ENCODE results near the gene DVL2.

The DVL2 gene

GRCh38 chr17:7179317-7180254, 54.7 kb downstream of the DVL2 start, which contains the start of gene ASGR1:
TSS of gene ASGR1 (minus strand) at chr17:7179370. CDS start at chr17:7178563, 807 bp downstream.
- Histone ChIP-seq H3K9ac (ENCODE audit: low read length) (no peak within 1 kb of the TSS), H3K4me3 (ENCODE audit: insufficient read depth, low read length, poor library complexity, severe bottlenecking) (no peak within 1 kb of the TSS), H3K27me3 (ENCODE audit: low read length) (no peaks in the 10 kb centered on the region), H3K9me2 (replicated peaks; ENCODE audit: insufficient read depth, low read length) (no peaks in the 10 kb centered on the region), H3K9me3 (ENCODE audit: insufficient read depth, low read length) (peaks cover 5% of the 10 kb centered on the region; the same call in 1 of the 2 replicates), H3K79me2 (ENCODE audit: insufficient read depth, low read length) (no peaks in the 10 kb centered on the region), H4K20me1 (ENCODE audit: low read depth, low read length) (no peaks in the 10 kb centered on the region), H3K36me3 (ENCODE audit: low read length) (no peaks in the 10 kb centered on the region), H3K4me2 (ENCODE audit: low read depth, low read length, poor library complexity, severe bottlenecking) (no peak within 1 kb of the TSS), H3F3A (ENCODE audit: insufficient read depth) (no peaks in the 10 kb centered on the region), H3K27ac (ENCODE audit: low read depth, low read length) (no peak within 1 kb of the TSS), H2AFZ (ENCODE audit: low read depth, low read length, severe bottlenecking) (no peak within 1 kb of the TSS)
- no peak for TF ChIP-seq EZH2phosphoT487 (conservative IDR thresholded peaks at IDR 0.05; ENCODE audit: low read length)
- no peak for TF ChIP-seq CTCF (IDR thresholded peaks at IDR 0.05; ENCODE audit: insufficient read depth, low read length, poor library complexity, severe bottlenecking)

GRCh38 chr17:7178973-7179316, 55.4 kb downstream of the DVL2 start:
- Histone ChIP-seq H2AFZ (ENCODE audit: low read depth, low read length, severe bottlenecking) (no peak overlapping the region), H3K9me2 (replicated peaks; ENCODE audit: insufficient read depth, low read length) (no peaks in the 10 kb centered on the region), H3K9ac (ENCODE audit: low read length) (no peak overlapping the region), H3K27me3 (ENCODE audit: low read length) (no peaks in the 10 kb centered on the region), H3K36me3 (ENCODE audit: low read length) (no peaks in the 10 kb centered on the region), H3K27ac (ENCODE audit: low read depth, low read length) (no peak overlapping the region), H3K9me3 (ENCODE audit: insufficient read depth, low read length) (peaks cover 5% of the 10 kb centered on the region; the same call in 1 of the 2 replicates), H3K79me2 (ENCODE audit: insufficient read depth, low read length) (no peaks in the 10 kb centered on the region), H4K20me1 (ENCODE audit: low read depth, low read length) (no peaks in the 10 kb centered on the region), H3K4me2 (ENCODE audit: low read depth, low read length, poor library complexity, severe bottlenecking) (no peak overlapping the region), H3K4me3 (ENCODE audit: insufficient read depth, low read length, poor library complexity, severe bottlenecking) (no peak overlapping the region), H3F3A (ENCODE audit: insufficient read depth) (no peaks in the 10 kb centered on the region)
- TF ChIP-seq CTCF (IDR thresholded peaks at IDR 0.05; ENCODE audit: insufficient read depth, low read length, poor library complexity, severe bottlenecking) (no peak), EZH2phosphoT487 (conservative IDR thresholded peaks at IDR 0.05; ENCODE audit: low read length) (no peak)

GRCh38 chr17:7177954-7178477, 56.3 kb downstream of the DVL2 start:
- Histone ChIP-seq H3K27me3 (ENCODE audit: low read length) (no peaks in the 10 kb centered on the region), H3K9me2 (replicated peaks; ENCODE audit: insufficient read depth, low read length) (no peaks in the 10 kb centered on the region), H3F3A (ENCODE audit: insufficient read depth) (no peaks in the 10 kb centered on the region), H3K4me2 (ENCODE audit: low read depth, low read length, poor library complexity, severe bottlenecking) (no peak overlapping the region), H3K27ac (ENCODE audit: low read depth, low read length) (no peak overlapping the region), H3K4me3 (ENCODE audit: insufficient read depth, low read length, poor library complexity, severe bottlenecking) (no peak overlapping the region), H3K9me3 (ENCODE audit: insufficient read depth, low read length) (peaks cover 5% of the 10 kb centered on the region; the same call in 1 of the 2 replicates), H2AFZ (ENCODE audit: low read depth, low read length, severe bottlenecking) (peak overlapping the region; percentile 25), H4K20me1 (ENCODE audit: low read depth, low read length) (no peaks in the 10 kb centered on the region), H3K79me2 (ENCODE audit: insufficient read depth, low read length) (no peaks in the 10 kb centered on the region), H3K9ac (ENCODE audit: low read length) (no peak overlapping the region), H3K36me3 (ENCODE audit: low read length) (no peaks in the 10 kb centered on the region)
- TF ChIP-seq EZH2phosphoT487 (conservative IDR thresholded peaks at IDR 0.05; ENCODE audit: low read length), result no peak
- no peak for TF ChIP-seq CTCF (IDR thresholded peaks at IDR 0.05; ENCODE audit: insufficient read depth, low read length, poor library complexity, severe bottlenecking)
